Astrocyte (in vitro differentiated cells and primary cell): ENCODE data around the gene INPP4A. TPM values are rescaled to one million over a fixed set of nuclear protein-coding genes. Genes with fewer than 3 reads are reported as not detected.

ENCODE experiments used
- DNase-seq: peaks from one replicate; pipeline ENCODE4 v3.0.0-alpha.2; 2010; ENCODE audit warnings: low read depth
- FAIRE-seq: peaks from 2 replicates; lab custom pipeline; 2011; peaks lifted over from hg19 to GRCh38; lab: Jason Lieb, UNC
- H2AFZ ChIP-seq: 2 replicates; pipeline ENCODE4 v1.6.0; 2012; ENCODE audit warnings: low read depth, low read length, inconsistent platforms
- H3K27ac ChIP-seq: 2 replicates; pipeline ENCODE4 v1.5.1; 2011; ENCODE audit warnings: low read depth, low read length, inconsistent platforms
- H3K27me3 ChIP-seq: 2 replicates; pipeline ENCODE4 v1.6.0; 2011; ENCODE audit warnings: low read length, inconsistent platforms; ENCODE audit not compliant: insufficient read depth
- H3K36me3 ChIP-seq: 2 replicates; pipeline ENCODE4 v1.5.1; 2011; ENCODE audit warnings: low read length, inconsistent platforms; ENCODE audit not compliant: insufficient read depth
- H3K4me1 ChIP-seq: 2 replicates; pipeline ENCODE4 v1.5.1; 2011; ENCODE audit warnings: low read length, inconsistent platforms; ENCODE audit not compliant: insufficient read depth
- H3K4me2 ChIP-seq: 2 replicates; pipeline ENCODE4 v1.6.0; 2012; ENCODE audit warnings: low read length, inconsistent platforms
- H3K4me3 ChIP-seq: 2 replicates; pipeline ENCODE4 v1.5.1; 2011; ENCODE audit warnings: low read depth, mild to moderate bottlenecking, low read length, inconsistent platforms; ENCODE audit not compliant: insufficient read depth
- H3K79me2 ChIP-seq: 2 replicates; pipeline ENCODE4 v1.6.0; 2012; ENCODE audit warnings: mild to moderate bottlenecking, low read length, inconsistent platforms; ENCODE audit not compliant: insufficient read depth
- H3K9ac ChIP-seq: 2 replicates; pipeline ENCODE4 v1.6.0; 2012; ENCODE audit warnings: mild to moderate bottlenecking, low read length, inconsistent platforms
- H3K9me3 ChIP-seq: 2 replicates; pipeline ENCODE4 v1.5.1; 2012; ENCODE audit warnings: low read depth, mild to moderate bottlenecking, low read length, inconsistent platforms; ENCODE audit not compliant: insufficient read depth
- H4K20me1 ChIP-seq: 2 replicates; pipeline ENCODE4 v1.6.0; 2012; ENCODE audit warnings: low read length, inconsistent platforms; ENCODE audit not compliant: insufficient read depth
- H3K27ac Mint-ChIP-seq: one replicate; pipeline ENCODE4 v1.8.0; 2021; ENCODE audit warnings: mild to moderate bottlenecking, mixed read lengths; ENCODE audit not compliant: unreplicated experiment
- H3K27me3 Mint-ChIP-seq: one replicate; pipeline ENCODE4 v1.8.0; 2021; ENCODE audit warnings: low read depth, mixed read lengths; ENCODE audit not compliant: unreplicated experiment
- H3K36me3 Mint-ChIP-seq: one replicate; pipeline ENCODE4 v1.8.0; 2021; ENCODE audit warnings: low read depth, mixed read lengths; ENCODE audit not compliant: unreplicated experiment
- H3K4me1 Mint-ChIP-seq: one replicate; pipeline ENCODE4 v1.8.0; 2021; ENCODE audit warnings: low read depth, mixed read lengths; ENCODE audit not compliant: unreplicated experiment
- H3K4me3 Mint-ChIP-seq: one replicate; pipeline ENCODE4 v1.8.0; 2021; ENCODE audit warnings: mild to moderate bottlenecking, moderate library complexity, mixed read lengths; ENCODE audit not compliant: unreplicated experiment
- H3K9me3 Mint-ChIP-seq: one replicate; pipeline ENCODE4 v1.8.0; 2021; ENCODE audit warnings: mild to moderate bottlenecking, mixed read lengths; ENCODE audit not compliant: unreplicated experiment
- CTCF ChIP-seq: IDR thresholded peaks from 2 replicates; pipeline ENCODE4 v1.5.1; 2011; ENCODE audit warnings: low read depth, mild to moderate bottlenecking, inconsistent platforms, low read length, moderate library complexity; ENCODE audit not compliant: insufficient read depth
- EZH2 ChIP-seq: IDR thresholded peaks from 2 replicates; pipeline ENCODE4 v1.6.1; 2012; ENCODE audit warnings: mild to moderate bottlenecking, low read length, inconsistent platforms; ENCODE audit not compliant: insufficient read depth
- total RNA-seq: library from RNA; stranded (reverse); gene quantifications from 2 replicates; pipeline ENCODE4 v1.2.1, GENCODE V29; 2021

INPP4A gene
- total RNA-seq, 1 donor from 2014 or later, result 19.4 TPM

- H3K27me3 Mint-ChIP-seq, result no peaks in the 10 kb centered on the region
- no peaks in the 10 kb centered on the region for H3K36me3 ChIP-seq
- H3K27me3 ChIP-seq, result no peaks in the 10 kb centered on the region
- no peak overlapping the region for H3K9ac ChIP-seq
- H3K4me2 ChIP-seq, result no peak overlapping the region
- H3K9me3 Mint-ChIP-seq, result peaks cover 2% of the 10 kb centered on the region
- peaks cover 80% of the 10 kb centered on the region for H3K79me2 ChIP-seq
- H3K27ac Mint-ChIP-seq, result no peak overlapping the region
- H3K4me1 ChIP-seq, result peaks cover 9% of the 10 kb centered on the region
- H4K20me1 ChIP-seq, result peaks cover 70% of the 10 kb centered on the region
- no peaks in the 10 kb centered on the region for H3K36me3 Mint-ChIP-seq
- no peak overlapping the region for H2AFZ ChIP-seq
- H3K4me3 Mint-ChIP-seq, result no peak overlapping the region
- TF ChIP-seq EZH2, result no peak
- no peak for TF ChIP-seq CTCF
- H3K9me3 ChIP-seq, result no peaks in the 10 kb centered on the region
- H3K4me1 Mint-ChIP-seq, result peaks cover 10% of the 10 kb centered on the region
- H3K27ac ChIP-seq, result no peak overlapping the region
- DNase-seq (no peak), FAIRE-seq (no peak)
- H3K4me3 ChIP-seq, result no peak overlapping the region
These were observed 3.9 kb downstream of the INPP4A start for GRCh38 chr2:98448441-98449145.

GRCh38 chr2:98452396-98453027 is 7.9 kb downstream of the INPP4A start:
- Histone ChIP-seq H2AFZ (no peak overlapping the region), H3K27ac (no peak overlapping the region), H3K79me2 (peaks cover 76% of the 10 kb centered on the region), H3K9me3 (no peaks in the 10 kb centered on the region), H4K20me1 (peaks cover 69% of the 10 kb centered on the region), H3K36me3 (no peaks in the 10 kb centered on the region), H3K4me2 (no peak overlapping the region), H3K4me1 (peaks cover 3% of the 10 kb centered on the region), H3K9ac (no peak overlapping the region), H3K4me3 (no peak overlapping the region), H3K27me3 (no peaks in the 10 kb centered on the region)
- no peak for TF ChIP-seq EZH2
- no peak for TF ChIP-seq CTCF
- Mint-ChIP-seq H3K36me3 (no peaks in the 10 kb centered on the region), H3K4me3 (no peak overlapping the region), H3K4me1 (peaks cover 22% of the 10 kb centered on the region), H3K27ac (no peak overlapping the region), H3K27me3 (no peaks in the 10 kb centered on the region), H3K9me3 (peaks cover 2% of the 10 kb centered on the region)
- FAIRE-seq, result no peak
- no peak for DNase-seq

DNA sequence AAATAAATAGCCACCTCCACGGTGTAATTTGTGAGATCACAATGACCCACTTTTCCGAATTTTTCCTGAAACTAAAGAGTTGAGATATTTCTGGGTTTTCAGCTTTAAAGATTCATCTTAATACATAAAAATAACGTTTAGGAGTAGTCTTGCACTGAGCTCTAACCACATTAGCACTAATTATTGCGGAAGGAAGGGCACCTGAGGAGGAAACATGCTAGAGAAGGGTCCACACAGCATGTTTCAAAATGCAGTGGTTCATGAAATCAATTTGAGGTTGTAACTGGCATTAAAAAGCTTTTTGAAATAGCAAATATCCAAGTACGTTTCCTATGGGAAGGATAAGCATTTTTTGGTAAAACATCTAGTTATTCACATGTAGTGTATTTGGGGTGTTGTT is 8.4 kb downstream of the INPP4A start:
- no peaks in the 10 kb centered on the region for H3K9me3 ChIP-seq
- H2AFZ ChIP-seq, result no peak overlapping the region
- no peak for DNase-seq
- Mint-ChIP-seq H3K27ac (no peak overlapping the region), H3K36me3 (no peaks in the 10 kb centered on the region), H3K4me3 (no peak overlapping the region), H3K9me3 (peaks cover 2% of the 10 kb centered on the region), H3K27me3 (no peaks in the 10 kb centered on the region), H3K4me1 (peaks cover 22% of the 10 kb centered on the region)
- H3K4me3 ChIP-seq, result no peak overlapping the region
- H3K9ac ChIP-seq, result no peak overlapping the region
- peaks cover 74% of the 10 kb centered on the region for H3K79me2 ChIP-seq
- peaks cover 68% of the 10 kb centered on the region for H4K20me1 ChIP-seq
- no peak overlapping the region for H3K4me2 ChIP-seq
- peaks cover 3% of the 10 kb centered on the region for H3K4me1 ChIP-seq
- no peak overlapping the region for H3K27ac ChIP-seq
- no peak for FAIRE-seq
- H3K27me3 ChIP-seq, result no peaks in the 10 kb centered on the region
- H3K36me3 ChIP-seq, result no peaks in the 10 kb centered on the region
- no peak for TF ChIP-seq CTCF
- TF ChIP-seq EZH2, result no peak
